NB4 (cell line): ENCODE data around the gene CLHC1.

Source experiments
- DNase-seq: peaks from one replicate; pipeline ENCODE4 v3.0.0; 2010; ENCODE audit warnings: low read depth
- H3K4me3 ChIP-seq: one replicate; pipeline ENCODE4 v1.5.1; 2011; ENCODE audit warnings: mild to moderate bottlenecking, low read depth, low read length, moderate library complexity
- CTCF ChIP-seq: IDR thresholded peaks from one replicate; pipeline ENCODE4 v1.5.1; 2012; ENCODE audit warnings: low read depth, low read length
- MAX ChIP-seq: IDR thresholded peaks from 2 replicates; pipeline ENCODE4 v1.6.1; 2011; ENCODE audit warnings: low read depth, low read length
- MYC ChIP-seq: IDR thresholded peaks from 2 replicates; pipeline ENCODE4 v1.6.1; 2011; ENCODE audit warnings: low read depth, low read length
- POLR2A ChIP-seq: IDR thresholded peaks from 2 replicates; pipeline ENCODE4 v1.6.1; 2011; ENCODE audit warnings: mild to moderate bottlenecking; ENCODE audit not compliant: insufficient read length; ENCODE audit errors: extremely low read depth

CLHC1 gene

GRCh38 chr2:55161295-55162210 is 70.5 kb downstream of the CLHC1 start:
- H3K4me3 ChIP-seq, result no peak overlapping the region
- no peak for DNase-seq
- no peak for TF ChIP-seq POLR2A
- TF ChIP-seq MYC, result no peak
- TF ChIP-seq MAX, result no peak
- no peak for TF ChIP-seq CTCF

- H3K4me3 ChIP-seq, result no peak overlapping the region
- no peak for TF ChIP-seq POLR2A
- no peak for TF ChIP-seq CTCF
- no peak for TF ChIP-seq MYC
- no peak for TF ChIP-seq MAX
- DNase-seq, result no peak
Observed at GRCh38 chr2:55160422-55160821, 71.7 kb downstream of the CLHC1 start.

GRCh38 chr2:55159752-55160151 is 72.3 kb downstream of the CLHC1 start:
- DNase-seq, result no peak
- TF ChIP-seq MAX (no peak), CTCF (no peak), MYC (no peak), POLR2A (no peak)
- no peak overlapping the region for H3K4me3 ChIP-seq

- TF ChIP-seq POLR2A (no peak), CTCF (no peak), MAX (no peak), MYC (no peak)
- no peak for DNase-seq
- no peak overlapping the region for H3K4me3 ChIP-seq
Observed at GRCh38 chr2:55159037-55159651, 72.9 kb downstream of the CLHC1 start.

- TF ChIP-seq POLR2A (no peak), MYC (no peak), CTCF (no peak), MAX (no peak)
- no peak for DNase-seq
- H3K4me3 ChIP-seq, result no peak overlapping the region
Observed at GRCh38 chr2:55158111-55158814, 73.8 kb downstream of the CLHC1 start.
